ENCODE measurements around the gene DENND1B. TPM values are rescaled to one million over a fixed set of nuclear protein-coding genes. Genes with fewer than 3 reads are reported as not detected.
A peak's percentile ranks its signal among the peaks of the same experiment; 100 is the strongest.

DENND1B gene
- total RNA-seq, 1 experiment from 2014 or later, result 6.3 TPM

- H3K27ac Mint-ChIP-seq, result peak overlapping the region in 1 of 3 experiments; percentile 53; a peak in 1 of 7 replicates
- H4K5ac ChIP-seq (ENCODE audit: insufficient read length, low read depth, low read length), result no peak overlapping the region
- H2BK12ac ChIP-seq (ENCODE audit: insufficient read length, low read depth, low read length), result no peak overlapping the region
- H3K4ac ChIP-seq (ENCODE audit: low read depth, low read length), result no peak overlapping the region
- H2BK120ac ChIP-seq (ENCODE audit: low read depth, low read length, poor library complexity, severe bottlenecking), result no peak overlapping the region
- H3K9ac ChIP-seq (ENCODE audit: extremely low read depth, insufficient read length, low read length), result no peak overlapping the region
- no peak overlapping the region for H2BK20ac ChIP-seq (ENCODE audit: low read depth, low read length, poor library complexity, severe bottlenecking)
- no peak for DNase-seq
- H3K36me3 Mint-ChIP-seq (ENCODE audit: insufficient read depth in 1 of 3, low read depth in 3 of 3), result no peaks in the 10 kb centered on the region
- peaks cover 0 to 3% of the 10 kb centered on the region in 2 experiments; a peak in 1 of 4 replicates for H3K4me1 Mint-ChIP-seq
- H3K56ac ChIP-seq (ENCODE audit: insufficient read length, low read depth, low read length), result no peak overlapping the region
- no peak overlapping the region for H2BK5ac ChIP-seq (ENCODE audit: insufficient read length, low read length)
- no peaks in the 10 kb centered on the region for H3K9me3 ChIP-seq (ENCODE audit: control insufficient read depth, low read depth, low read length)
- H4K8ac ChIP-seq (replicated peaks; ENCODE audit: insufficient read length, low read depth, low read length), result no peak overlapping the region
- H2AK5ac ChIP-seq (ENCODE audit: insufficient read length, low read length), result no peak overlapping the region
- H3T11ph ChIP-seq (ENCODE audit: low read length), result no peak overlapping the region
- H3K23ac ChIP-seq (ENCODE audit: insufficient read length, low read depth, low read length), result no peak overlapping the region
- H3K14ac ChIP-seq (ENCODE audit: insufficient read depth, low read length), result no peak overlapping the region
- H3K9me3 Mint-ChIP-seq, result no peaks in the 10 kb centered on the region
- no peaks in the 10 kb centered on the region for H4K20me1 ChIP-seq (ENCODE audit: control insufficient read depth, insufficient read depth, insufficient read length)
- no CpG with 5 or more reads among the region's 4 CpGs for WGBS (ENCODE audit: extremely low coverage, insufficient read length, low lambda C conversion rate)
- no peak overlapping the region for H3K4me3 Mint-ChIP-seq
- H4K91ac ChIP-seq (ENCODE audit: insufficient read length, low read depth, low read length), result no peak overlapping the region
- no peaks in the 10 kb centered on the region for H3K4me1 ChIP-seq (ENCODE audit: insufficient read depth, low read length)
- no peak overlapping the region for H3K27ac ChIP-seq (ENCODE audit: insufficient read length, low read depth, low read length)
- H3K23me2 ChIP-seq (ENCODE audit: insufficient read length, low read depth, low read length, poor library complexity, severe bottlenecking), result no peaks in the 10 kb centered on the region
- no peaks in the 10 kb centered on the region for H3K79me1 ChIP-seq (ENCODE audit: insufficient read depth, low read depth, low read length, poor library complexity, severe bottlenecking)
- no peak overlapping the region for H3K4me2 ChIP-seq (ENCODE audit: insufficient read depth, insufficient read length, low read length)
- no peak overlapping the region for H2BK15ac ChIP-seq (ENCODE audit: low read depth, low read length)
- no peak overlapping the region for H2AFZ ChIP-seq (ENCODE audit: low read length)
- H3K79me2 ChIP-seq (ENCODE audit: insufficient read depth, low read length), result no peaks in the 10 kb centered on the region
- no peak overlapping the region for H3K18ac ChIP-seq (ENCODE audit: insufficient read length, low read depth, low read length)
- H3K27me3 ChIP-seq (ENCODE audit: insufficient read depth, low read length), result no peaks in the 10 kb centered on the region
- TF ChIP-seq CTCF (conservative IDR thresholded peaks at IDR 0.05), result no peak
- H3K27me3 Mint-ChIP-seq (ENCODE audit: low read depth), result no peaks in the 10 kb centered on the region
These were observed 294.2 kb downstream of the DENND1B start for GRCh38 chr1:197481101-197481500.
